K562 (cell line): ENCODE results near the gene BRME1. TPM values are rescaled to one million over a fixed set of nuclear protein-coding genes. Genes with fewer than 3 reads are reported as not detected.

Experiments used
- ATAC-seq: fragments of 200-7000 bp; cut with Tn5 transposase; 3 replicates; pipeline ENCODE4 v1.9.1; 2020; ENCODE audit warnings: moderate library complexity
- BruUV-seq: library from RNA; stranded (reverse); fragments of 400-500 nt; replicated peaks from 2 replicates; lab custom pipeline; 2021; lab: Mats Ljungman, UMichigan
- CTCF ChIA-PET: fragments of 300-600 bp; formaldehyde crosslinking; extraction: SDS; loops from one replicate; lab custom pipeline; 2021; ENCODE audit warnings: low intra/inter-chr PET ratio; lab: Yijun Ruan, JAX
- POLR2A ChIA-PET: fragments of 300-600, 350-650 bp; sonication (Branson Sonifier 250); formaldehyde crosslinking; extraction: SDS; loops from one replicate; lab custom pipeline; 2021; ENCODE audit warnings: antibody characterized with exemption, inconsistent platforms; lab: Yijun Ruan, JAX
- DNase-seq, 4 experiments: peaks; one replicate each; pipeline versions ENCODE4 v3.0.0 to v3.0.0-alpha.2; 2011 to 2018; ENCODE audit warnings: low spot score in 3 of 4, mixed read lengths in 3 of 4; ENCODE audit errors: extremely low read depth in 1 of 4
- FAIRE-seq: peaks from 2 replicates; lab custom pipeline; 2011; peaks lifted over from hg19 to GRCh38; lab: Jason Lieb, UNC
- H2AFZ ChIP-seq: 2 replicates; pipeline ENCODE4 v1.6.0; 2011; ENCODE audit warnings: low read depth, low read length, control low read depth, inconsistent platforms
- H3K27ac ChIP-seq: fragments of 200-600 bp; 3 replicates; pipeline ENCODE4 v1.8.0; 2011; ENCODE audit warnings: low read depth, mild to moderate bottlenecking, control low read depth, inconsistent platforms, low read length, moderate library complexity, mixed read lengths; ENCODE audit errors: extremely low read depth
- H3K27me3 ChIP-seq, 2 experiments: fragments of 300-600 bp in 1 of 2; 2 replicates in 1 of 2; 3 replicates in 1 of 2; pipeline versions ENCODE4 v1.6.0 to v1.8.0; 2011; ENCODE audit warnings: inconsistent platforms in 2 of 2, low read length in 2 of 2, mild to moderate bottlenecking in 1 of 2, mixed read lengths in 1 of 2, moderate library complexity in 1 of 2; ENCODE audit not compliant: control insufficient read depth in 2 of 2, insufficient read depth in 2 of 2
- H3K36me3 ChIP-seq: fragments of 300-600 bp; 3 replicates; pipeline ENCODE4 v1.8.0; 2011; ENCODE audit warnings: mild to moderate bottlenecking, low read length, inconsistent platforms; ENCODE audit not compliant: control insufficient read depth, insufficient read depth
- H3K4me1 ChIP-seq, 2 experiments: fragments of 200-600 bp in 1 of 2; replicated peaks in 1 of 2; 2 replicates in 1 of 2; 3 replicates in 1 of 2; pipeline versions ENCODE4 v1.5.1 to v1.8.0; 2011; ENCODE audit warnings: inconsistent platforms in 2 of 2, low read length in 2 of 2, mild to moderate bottlenecking in 1 of 2, mixed read lengths in 1 of 2, moderate library complexity in 1 of 2; ENCODE audit not compliant: control insufficient read depth in 2 of 2, insufficient read depth in 2 of 2
- H3K4me2 ChIP-seq: 2 replicates; pipeline ENCODE4 v1.6.1; 2011; ENCODE audit warnings: low read length, control low read depth, inconsistent platforms, mixed read lengths; ENCODE audit not compliant: insufficient read depth
- H3K4me3 ChIP-seq: fragments of 200-600 bp; sonication (generic), shearing (Covaris generic); 2 replicates; pipeline ENCODE4 v1.5.1; 2016; ENCODE audit warnings: control low read depth, inconsistent platforms
- H3K79me2 ChIP-seq: fragments of 200-600 bp; 3 replicates; pipeline ENCODE4 v1.8.0; 2011; ENCODE audit warnings: low read length, inconsistent platforms; ENCODE audit not compliant: control insufficient read depth, insufficient read depth
- H3K9ac ChIP-seq, 2 experiments: 2 replicates each; pipeline versions ENCODE4 v1.6.0 to v1.6.1; 2011; ENCODE audit warnings: low read depth in 2 of 2, low read length in 2 of 2, control low read depth in 1 of 2, inconsistent platforms in 1 of 2, mild to moderate bottlenecking in 1 of 2, mixed read lengths in 1 of 2; ENCODE audit not compliant: insufficient read depth in 1 of 2
- H3K9me1 ChIP-seq: one replicate; pipeline ENCODE4 v1.6.0; 2011; ENCODE audit warnings: inconsistent platforms, mild to moderate bottlenecking, low read length, moderate library complexity; ENCODE audit not compliant: control insufficient read depth, insufficient read depth
- H3K9me3 ChIP-seq: replicated peaks from 2 replicates; pipeline ENCODE4 v1.5.1; 2011; ENCODE audit warnings: low read depth, low read length, inconsistent platforms; ENCODE audit not compliant: control insufficient read depth, insufficient read depth
- H4K20me1 ChIP-seq: replicated peaks from 2 replicates; pipeline ENCODE4 v1.6.1; 2011; ENCODE audit warnings: low read length, inconsistent platforms, mixed read lengths; ENCODE audit not compliant: control insufficient read depth, insufficient read depth
- BRCA1 ChIP-seq, 2 experiments: fragments of 450-650 bp in 1 of 2; sonication (generic) in 1 of 2; formaldehyde crosslinking in 1 of 2; IDR thresholded peaks; 2 replicates each; pipeline versions ENCODE4 v1.5.0 to v1.6.1; 2017 to 2020; ENCODE audit warnings: mild to moderate bottlenecking in 1 of 2, missing genetic modification reagents in 1 of 2
- EWSR1 ChIP-seq: fragments of 450-650 bp; IDR thresholded peaks from 2 replicates; pipeline ENCODE4 v1.6.1; 2018; ENCODE audit warnings: borderline replicate concordance, mild to moderate bottlenecking, low read depth, moderate library complexity; ENCODE audit not compliant: partially characterized antibody
- MYC ChIP-seq, 2 experiments: fragments of 250-450 bp in 1 of 2; sonication (Bioruptor Pico) in 1 of 2; IDR thresholded peaks; 2 replicates each; pipeline versions ENCODE4 v1.5.1 to v1.6.1; 2012 to 2021; ENCODE audit warnings: low read depth in 2 of 2, borderline replicate concordance in 1 of 2, improper control_type of control experiment in 1 of 2, low read length in 1 of 2, mild to moderate bottlenecking in 1 of 2, moderate library complexity in 1 of 2
- TARDBP ChIP-seq: fragments of 450-650 bp; IDR thresholded peaks from 2 replicates; pipeline ENCODE4 v1.6.1; 2016
- TRIM28 ChIP-seq: fragments of 450-650 bp; IDR thresholded peaks from 2 replicates; pipeline ENCODE4 v1.6.1; 2017
- ZNF174 ChIP-seq: fragments of 250-450 bp; sonication (Bioruptor Pico); IDR thresholded peaks from 2 replicates; pipeline ENCODE4 v1.4.0; 2020; ENCODE audit warnings: mild to moderate bottlenecking
- WGBS: fragments of 100-300 bp; shearing (Covaris generic); methylation state at CpG from one replicate; pipeline ENCODE4 v1.1.6; 2016; ENCODE audit warnings: low coverage, mixed read lengths; ENCODE audit not compliant: insufficient coverage; ENCODE audit errors: missing lambda C conversion rate; 5-methylcytosine and 5-hydroxymethylcytosine counted together
- in situ Hi-C: fragments of 300-500 bp; cut with MboI; formaldehyde crosslinking; loops from 4 replicates; pipeline ENCODE4 v1.15.0; 2018; ENCODE audit warnings: inconsistent platforms, mixed read lengths
- intact Hi-C: fragments of 100-400 bp; cut with micrococcal nuclease; formaldehyde crosslinking; loops from 2 replicates; pipeline ENCODE4 v1.14.2; 2022
- polyA plus RNA-seq, 8 experiments: library from polyadenylated mRNA; depleted of rRNA in 4 of 8; stranded (reverse) in 5 of 8; unstranded in 3 of 8; fragments of >200 nt; fragmentation: Nextera tagmentation in 2 of 8; fragmentation: Illumina TruSeq in 1 of 8; extraction: Ambion mirVana in 2 of 8; extraction: Trizol in 1 of 8; gene quantifications; 2 replicates each; pipeline versions ENCODE4 v1.2.1 to v1.2.3, GENCODE V29; 2011 to 2014; ENCODE audit warnings: inconsistent platforms in 1 of 8, missing spikeins in 1 of 8
- total RNA-seq, 7 experiments: library from RNA; depleted of rRNA in 6 of 7; stranded (reverse); fragments of >200 nt in 6 of 7; fragmentation: Illumina TruSeq in 2 of 7; extraction: Trizol in 2 of 7; gene quantifications; 2 replicates each; pipeline versions ENCODE4 v1.2.1 to v1.2.3, GENCODE V29; 2011 to 2021; ENCODE audit warnings: low replicate concordance in 1 of 7
- TF ChIP-seq, protein P1 (sequence below): fragments of 450-650 bp; formaldehyde crosslinking; conservative IDR thresholded peaks from 2 replicates; pipeline ENCODE4 v1.4.0; 2022; ENCODE audit warnings: mild to moderate bottlenecking, missing genetic modification characterization
- TF ChIP-seq, protein P2 (sequence below): fragments of 250-450 bp; sonication (Bioruptor Pico); IDR thresholded peaks from 2 replicates; pipeline ENCODE4 v1.8.0; 2022; ENCODE audit warnings: inconsistent platforms

BRME1 gene
- total and polyA plus RNA-seq, 9 of the 15 experiments (the other 6 are each of a cell fraction or from before 2014, with no cell fraction given), result 0.75 to 6.1 (median 3.6) TPM

GRCh38 chr19:13899912-13900584, 5.9 kb downstream of the BRME1 start (continued):
- TF ChIP-seq, protein P1, sequence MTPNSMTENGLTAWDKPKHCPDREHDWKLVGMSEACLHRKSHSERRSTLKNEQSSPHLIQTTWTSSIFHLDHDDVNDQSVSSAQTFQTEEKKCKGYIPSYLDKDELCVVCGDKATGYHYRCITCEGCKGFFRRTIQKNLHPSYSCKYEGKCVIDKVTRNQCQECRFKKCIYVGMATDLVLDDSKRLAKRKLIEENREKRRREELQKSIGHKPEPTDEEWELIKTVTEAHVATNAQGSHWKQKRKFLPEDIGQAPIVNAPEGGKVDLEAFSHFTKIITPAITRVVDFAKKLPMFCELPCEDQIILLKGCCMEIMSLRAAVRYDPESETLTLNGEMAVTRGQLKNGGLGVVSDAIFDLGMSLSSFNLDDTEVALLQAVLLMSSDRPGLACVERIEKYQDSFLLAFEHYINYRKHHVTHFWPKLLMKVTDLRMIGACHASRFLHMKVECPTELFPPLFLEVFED, result no peak
- TF ChIP-seq ZNF174, result no peak
- no peak for TF ChIP-seq EWSR1
- no peak for TF ChIP-seq MYC (IDR thresholded peaks at IDR 0.05; ENCODE audit: low read depth, low read length)
- TF ChIP-seq MYC (CRISPR knock-in tag; IDR thresholded peaks at IDR 0.05; ENCODE audit: borderline replicate concordance, low read depth), result no peak
- TF ChIP-seq, protein P2, sequence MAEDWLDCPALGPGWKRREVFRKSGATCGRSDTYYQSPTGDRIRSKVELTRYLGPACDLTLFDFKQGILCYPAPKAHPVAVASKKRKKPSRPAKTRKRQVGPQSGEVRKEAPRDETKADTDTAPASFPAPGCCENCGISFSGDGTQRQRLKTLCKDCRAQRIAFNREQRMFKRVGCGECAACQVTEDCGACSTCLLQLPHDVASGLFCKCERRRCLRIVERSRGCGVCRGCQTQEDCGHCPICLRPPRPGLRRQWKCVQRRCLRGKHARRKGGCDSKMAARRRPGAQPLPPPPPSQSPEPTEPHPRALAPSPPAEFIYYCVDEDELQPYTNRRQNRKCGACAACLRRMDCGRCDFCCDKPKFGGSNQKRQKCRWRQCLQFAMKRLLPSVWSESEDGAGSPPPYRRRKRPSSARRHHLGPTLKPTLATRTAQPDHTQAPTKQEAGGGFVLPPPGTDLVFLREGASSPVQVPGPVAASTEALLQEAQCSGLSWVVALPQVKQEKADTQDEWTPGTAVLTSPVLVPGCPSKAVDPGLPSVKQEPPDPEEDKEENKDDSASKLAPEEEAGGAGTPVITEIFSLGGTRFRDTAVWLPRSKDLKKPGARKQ, result no peak
- no peak for TF ChIP-seq TRIM28

DNA sequence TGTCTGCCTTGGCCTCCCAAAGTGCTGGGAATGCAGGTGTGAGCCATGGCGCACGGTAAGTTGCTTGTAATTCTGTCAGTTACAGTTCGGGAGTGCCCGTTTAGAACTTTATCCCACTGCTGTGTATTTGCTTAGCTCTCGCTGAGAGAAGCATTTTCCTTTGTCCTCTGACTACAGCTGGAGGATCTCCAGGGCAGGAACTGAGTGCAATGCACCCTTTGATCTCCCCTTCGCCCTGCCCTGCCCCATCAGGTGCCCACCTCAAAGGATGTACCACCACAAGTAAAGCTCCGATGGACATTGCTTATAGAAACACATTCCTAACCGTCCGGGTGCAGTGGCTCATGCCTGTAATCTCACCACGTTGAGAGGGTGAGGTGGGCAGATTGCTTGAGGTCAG, 6.5 kb downstream of the BRME1 start:
- Histone ChIP-seq H3K9me3 (no peaks in the 10 kb centered on the region), H3K27me3 (no peaks in the 10 kb centered on the region), H4K20me1 (no peaks in the 10 kb centered on the region), H3K4me2 (no peak overlapping the region), H3K79me2 (no peaks in the 10 kb centered on the region), H3K36me3 (no peaks in the 10 kb centered on the region), H3K4me1 (peaks cover 14 to 27% of the 10 kb centered on the region in 2 experiments; a peak in 4 of 5 replicates), H3K9me1 (no peaks in the 10 kb centered on the region), H3K27ac (no peak overlapping the region), H2AFZ (no peak overlapping the region), H3K9ac (no peak overlapping the region), H3K4me3 (no peak overlapping the region)
- ChIA-PET POLR2A (interaction anchor here (1.0 kb wide), 1 partner anchor 182 kb away, joined by 3 read pairs; no protein-coding TSS in a partner anchor), CTCF (no interaction called here)
- TF ChIP-seq BRCA1 (IDR thresholded peaks at IDR 0.05), result no peak
- TF ChIP-seq BRCA1 (CRISPR knock-in tag; IDR thresholded peaks at IDR 0.05), result 0 out of 2 replicates have a peak, but pooled peaks have one; percentile 35
- TF ChIP-seq TARDBP, result no peak
- BruUV-seq, result no TSS peak
- DNase-seq, result no peak
- in situ Hi-C loops, result no loop called here
- intact Hi-C loops, result no loop called here
- no peak for ATAC-seq
- no peak for FAIRE-seq
- WGBS, result 71% methylated on average over 10 of the region's 10 CpGs
